ENCODE data around the gene EIPR1. TPM values are rescaled to one million over a fixed set of nuclear protein-coding genes. Genes with fewer than 3 reads are reported as not detected.

The EIPR1 gene
- total RNA-seq, 1 donor = 23.3 TPM

GRCh38 chr2:3326182-3326537 is 51.5 kb downstream of the EIPR1 start:
- H3K4me3 ChIP-seq (ENCODE audit: low read depth, low read length) = no peak overlapping the region
- DNase-seq (ENCODE audit: low read depth) = no peak
- TF ChIP-seq, protein P1, sequence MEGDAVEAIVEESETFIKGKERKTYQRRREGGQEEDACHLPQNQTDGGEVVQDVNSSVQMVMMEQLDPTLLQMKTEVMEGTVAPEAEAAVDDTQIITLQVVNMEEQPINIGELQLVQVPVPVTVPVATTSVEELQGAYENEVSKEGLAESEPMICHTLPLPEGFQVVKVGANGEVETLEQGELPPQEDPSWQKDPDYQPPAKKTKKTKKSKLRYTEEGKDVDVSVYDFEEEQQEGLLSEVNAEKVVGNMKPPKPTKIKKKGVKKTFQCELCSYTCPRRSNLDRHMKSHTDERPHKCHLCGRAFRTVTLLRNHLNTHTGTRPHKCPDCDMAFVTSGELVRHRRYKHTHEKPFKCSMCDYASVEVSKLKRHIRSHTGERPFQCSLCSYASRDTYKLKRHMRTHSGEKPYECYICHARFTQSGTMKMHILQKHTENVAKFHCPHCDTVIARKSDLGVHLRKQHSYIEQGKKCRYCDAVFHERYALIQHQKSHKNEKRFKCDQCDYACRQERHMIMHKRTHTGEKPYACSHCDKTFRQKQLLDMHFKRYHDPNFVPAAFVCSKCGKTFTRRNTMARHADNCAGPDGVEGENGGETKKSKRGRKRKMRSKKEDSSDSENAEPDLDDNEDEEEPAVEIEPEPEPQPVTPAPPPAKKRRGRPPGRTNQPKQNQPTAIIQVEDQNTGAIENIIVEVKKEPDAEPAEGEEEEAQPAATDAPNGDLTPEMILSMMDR (IDR thresholded peaks at IDR 0.05; ENCODE audit: insufficient read depth, low read length) = no peak

- no peak for DNase-seq (ENCODE audit: low read depth)
- TF ChIP-seq, protein P1 (IDR thresholded peaks at IDR 0.05; ENCODE audit: insufficient read depth, low read length) = no peak
- no peak overlapping the region for H3K4me3 ChIP-seq (ENCODE audit: low read depth, low read length)
Measured at GRCh38 chr2:3325458-3326181, 52.0 kb downstream of the EIPR1 start.

DNA sequence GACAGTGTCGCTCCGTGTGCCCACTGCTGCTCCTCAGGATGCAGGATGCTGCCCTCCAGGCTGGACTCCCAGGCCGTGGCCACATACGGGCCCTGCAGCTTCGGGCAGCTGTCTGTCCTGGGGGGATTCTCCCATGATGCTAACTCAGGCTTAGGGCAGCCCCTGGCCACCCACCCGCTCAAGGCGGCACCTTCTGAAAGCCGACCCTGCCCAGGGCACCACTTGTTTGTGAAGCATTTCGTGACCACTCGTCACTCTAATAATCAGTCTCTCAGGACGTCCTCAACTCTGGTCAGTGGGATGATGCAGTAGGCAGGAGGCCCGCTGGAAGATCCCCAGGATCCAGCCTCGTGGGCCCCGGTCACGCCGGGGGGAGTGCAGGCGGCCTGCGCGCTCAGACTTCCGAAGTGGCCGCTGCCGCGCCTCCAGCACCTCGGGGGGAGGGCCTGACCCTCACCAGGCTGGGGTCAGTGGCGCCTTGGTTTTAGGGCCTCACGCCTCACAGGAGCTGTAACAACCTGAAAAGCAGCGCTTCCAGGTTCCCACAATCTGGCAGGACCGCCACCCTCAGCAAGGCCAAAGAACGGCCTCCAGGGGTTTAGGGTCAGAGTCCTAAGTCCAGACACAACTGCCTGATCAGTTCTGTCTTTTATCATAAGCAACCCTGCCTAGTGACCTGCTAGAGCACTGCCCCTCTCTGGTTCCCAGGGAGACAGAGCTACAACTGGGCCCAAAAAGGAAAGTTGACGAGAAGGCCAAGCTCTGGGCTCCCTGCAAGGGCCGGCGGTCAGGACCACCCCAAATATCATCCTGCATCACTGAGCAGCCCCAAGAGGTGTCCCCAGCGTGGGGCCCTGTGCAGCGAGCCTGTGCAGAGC is 53.0 kb downstream of the EIPR1 start:
- no peak for DNase-seq (ENCODE audit: low read depth)
- no peak overlapping the region for H3K4me3 ChIP-seq (ENCODE audit: low read depth, low read length)
- TF ChIP-seq, protein P1 (IDR thresholded peaks at IDR 0.05; ENCODE audit: insufficient read depth, low read length) = no peak

- H3K4me3 ChIP-seq (ENCODE audit: low read depth, low read length) = no peak overlapping the region
- TF ChIP-seq, protein P1 (IDR thresholded peaks at IDR 0.05; ENCODE audit: insufficient read depth, low read length) = no peak
- no peak for DNase-seq (ENCODE audit: low read depth)
Measured at GRCh38 chr2:3324036-3324386, 53.6 kb downstream of the EIPR1 start.

GRCh38 chr2:3323360-3324035 is 54.1 kb downstream of the EIPR1 start:
- DNase-seq (ENCODE audit: low read depth) = no peak
- TF ChIP-seq, protein P1 (IDR thresholded peaks at IDR 0.05; ENCODE audit: insufficient read depth, low read length) = no peak
- H3K4me3 ChIP-seq (ENCODE audit: low read depth, low read length) = no peak overlapping the region

DNA sequence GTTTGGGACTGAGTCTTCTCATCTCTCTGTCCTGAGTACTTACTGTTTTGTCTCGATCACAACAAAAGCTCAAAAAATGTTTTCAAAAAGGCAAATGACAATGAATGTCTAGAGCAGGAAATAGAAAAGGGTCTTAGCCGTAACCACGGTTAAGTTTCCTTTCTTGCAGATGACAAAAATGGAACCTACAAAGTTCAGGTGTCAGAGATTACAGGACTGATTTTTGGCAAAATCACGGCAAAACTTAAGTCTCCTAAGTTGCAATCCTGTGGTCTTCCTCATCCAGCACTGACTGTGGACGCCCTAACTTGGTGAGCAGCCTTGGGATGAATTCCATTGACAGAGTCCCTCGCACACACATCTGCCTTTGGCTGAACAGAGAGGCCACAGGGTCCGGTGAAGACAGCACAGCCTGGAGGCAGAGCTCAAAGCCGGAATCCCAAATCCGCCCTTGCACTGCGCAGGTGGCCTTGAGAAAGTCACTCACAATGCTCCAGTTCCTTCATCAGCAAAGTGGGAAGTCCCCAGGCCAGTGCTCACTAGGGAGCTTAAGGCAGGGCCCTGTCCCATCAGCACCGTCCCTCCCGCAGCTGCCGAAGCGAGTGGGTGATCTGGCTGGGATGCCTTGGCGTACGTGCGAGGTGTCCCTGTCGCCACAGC is 55.2 kb downstream of the EIPR1 start:
- DNase-seq (ENCODE audit: low read depth) = no peak
- H3K4me3 ChIP-seq (ENCODE audit: low read depth, low read length) = no peak overlapping the region
- TF ChIP-seq, protein P1 (IDR thresholded peaks at IDR 0.05; ENCODE audit: insufficient read depth, low read length) = no peak
